ENCODE measurements around the gene GH1. TPM values are rescaled to one million over a fixed set of nuclear protein-coding genes. Genes with fewer than 3 reads are reported as not detected.
"Not testable (repeated sequence)": the region's sequence is repeated elsewhere in the genome, so short reads cannot be mapped to it uniquely, and the experiment has no call there.

GH1 gene
- total RNA-seq, 4 donors from 2014 or later = not detected

- WGBS, 2 donors (ENCODE audit: low coverage in 1 of 2) = 14 to 32% methylated on average over 3 to 5 of the region's 5 CpGs
- H3K9me3 ChIP-seq; H3K36me3 ChIP-seq; DNase-seq; intact Hi-C loops (cut with DNase I; ENCODE audit: low total_unique reads); H3K27ac ChIP-seq; H3K4me1 ChIP-seq; H3K27me3 ChIP-seq; H3K4me3 ChIP-seq: not testable (repeated sequence)
- peak in 4 of 5 experiments; percentile 26 to 38 (median 34) for TF ChIP-seq CTCF (IDR thresholded peaks at IDR 0.05)
- in situ Hi-C loops (cut with MboI; ENCODE audit: low pct_ligation_motif_present in 1 of 4, low pct_unique_long_range_greater_than_20kb in 1 of 4, low sequenced_read_pairs in 3 of 4) = loop anchor here in 3 of 4 donors (25.0 kb wide), 3 partner anchors 109 to 384 kb away; partner anchors contain the start of genes ERN1 (in 1 of the 3) and ICAM2 (in 1 of the 3)
Observed at GRCh38 chr17:63903787-63904201, 14.8 kb downstream of the GH1 start.

- H3K27ac ChIP-seq; H3K9me3 ChIP-seq; H3K27me3 ChIP-seq; H3K4me1 ChIP-seq; DNase-seq; H3K36me3 ChIP-seq; H3K4me3 ChIP-seq; intact Hi-C loops (cut with DNase I; ENCODE audit: low total_unique reads): not testable (repeated sequence)
- in situ Hi-C loops (cut with MboI; ENCODE audit: low pct_ligation_motif_present in 1 of 4, low pct_unique_long_range_greater_than_20kb in 1 of 4, low sequenced_read_pairs in 3 of 4) = loop anchor here in 3 of 4 donors (25.0 kb wide), 3 partner anchors 110 to 385 kb away; partner anchors contain the start of genes ERN1 (in 1 of the 3) and ICAM2 (in 1 of the 3)
- 80 to 95% methylated on average over 1 to 2 of the region's 2 CpGs for WGBS, 2 donors (ENCODE audit: low coverage in 1 of 2)
Observed at GRCh38 chr17:63901971-63902370, 16.7 kb downstream of the GH1 start.

GRCh38 chr17:63898899-63899798 is 19.5 kb downstream of the GH1 start:
- H3K27ac ChIP-seq; H3K4me1 ChIP-seq; in situ Hi-C loops (cut with MboI; ENCODE audit: low pct_ligation_motif_present in 1 of 4, low pct_unique_long_range_greater_than_20kb in 1 of 4, low sequenced_read_pairs in 3 of 4); H3K36me3 ChIP-seq; H3K4me3 ChIP-seq; DNase-seq; intact Hi-C loops (cut with DNase I; ENCODE audit: low total_unique reads); H3K9me3 ChIP-seq; H3K27me3 ChIP-seq: not testable (repeated sequence)
- 60 to 93% methylated on average over 1 to 6 of the region's 6 CpGs for WGBS, 2 donors (ENCODE audit: low coverage in 1 of 2)

GRCh38 chr17:63896524-63897354 is 21.9 kb downstream of the GH1 start, which contains the start of gene CSH1:
Gene CSH1 (minus strand): TSS chr17:63896574. CDS start chr17:63896511, 63 bp downstream.
- 91% methylated on average over 10 of the region's 14 CpGs; no CpG with 5 or more reads in 1 of the 2 donors for WGBS, 2 donors (ENCODE audit: low coverage in 1 of 2)
- intact Hi-C loops (cut with DNase I; ENCODE audit: low total_unique reads) = not testable (repeated sequence)

GRCh38 chr17:63894821-63895220 is 23.8 kb downstream of the GH1 start:
- H3K27ac ChIP-seq; H3K9me3 ChIP-seq; H3K4me3 ChIP-seq; intact Hi-C loops (cut with DNase I; ENCODE audit: low total_unique reads); H3K4me1 ChIP-seq; DNase-seq; in situ Hi-C loops (cut with MboI; ENCODE audit: low pct_ligation_motif_present in 1 of 4, low pct_unique_long_range_greater_than_20kb in 1 of 4, low sequenced_read_pairs in 3 of 4); H3K27me3 ChIP-seq; H3K36me3 ChIP-seq: not testable (repeated sequence)
- 95% methylated on average over 10 of the region's 10 CpGs; no CpG with 5 or more reads in 1 of the 2 donors for WGBS, 2 donors (ENCODE audit: low coverage in 1 of 2)

More at GRCh38 chr17:63896524-63897354, 21.9 kb downstream of the GH1 start, which contains the start of gene CSH1:
- H3K27me3 ChIP-seq; H3K4me3 ChIP-seq; in situ Hi-C loops (cut with MboI; ENCODE audit: low pct_ligation_motif_present in 1 of 4, low pct_unique_long_range_greater_than_20kb in 1 of 4, low sequenced_read_pairs in 3 of 4); H3K4me1 ChIP-seq; H3K36me3 ChIP-seq; DNase-seq; H3K27ac ChIP-seq; H3K9me3 ChIP-seq: not testable (repeated sequence)

- intact Hi-C loops (cut with DNase I; ENCODE audit: low total_unique reads); H3K36me3 ChIP-seq; H3K27me3 ChIP-seq; H3K4me3 ChIP-seq; H3K9me3 ChIP-seq; H3K4me1 ChIP-seq; H3K27ac ChIP-seq; in situ Hi-C loops (cut with MboI; ENCODE audit: low pct_ligation_motif_present in 1 of 4, low pct_unique_long_range_greater_than_20kb in 1 of 4, low sequenced_read_pairs in 3 of 4); DNase-seq: not testable (repeated sequence)
- WGBS, 2 donors (ENCODE audit: low coverage in 1 of 2) = 63% methylated on average over 2 of the region's 3 CpGs; no CpG with 5 or more reads in 1 of the 2 donors
Observed at GRCh38 chr17:63894021-63894420, 24.6 kb downstream of the GH1 start.

- H3K4me3 ChIP-seq; in situ Hi-C loops (cut with MboI; ENCODE audit: low pct_ligation_motif_present in 1 of 4, low pct_unique_long_range_greater_than_20kb in 1 of 4, low sequenced_read_pairs in 3 of 4); intact Hi-C loops (cut with DNase I; ENCODE audit: low total_unique reads); H3K9me3 ChIP-seq; DNase-seq; H3K27me3 ChIP-seq; H3K27ac ChIP-seq; H3K36me3 ChIP-seq; H3K4me1 ChIP-seq: not testable (repeated sequence)
- whole genome bisulfite sequencing, 2 donors (ENCODE audit: low coverage in 1 of 2) = 67 to 76% methylated on average over 9 to 11 of the region's 11 CpGs
Observed at GRCh38 chr17:63892316-63893037, 26.2 kb downstream of the GH1 start.

All from transverse colon (tissue), 4 donors.